Heart right ventricle (tissue), 16 donors: ENCODE data around the gene FOSL2. TPM values are rescaled to one million over a fixed set of nuclear protein-coding genes. Genes with fewer than 3 reads are reported as not detected.

Experiments used
- ATAC-seq, 8 donors: fragments of 200-7000 bp; cut with Tn5 transposase; one replicate each; pipeline ENCODE4 v1.9.1; 2020; ENCODE audit warnings: mild to moderate bottlenecking in 8 of 8, moderate library complexity in 8 of 8, moderate number of reproducible peaks in 1 of 8
- DNase-seq, 2 donors: peaks; one replicate each; pipeline ENCODE4 v3.0.0-alpha.2; 2020
- H3K27ac ChIP-seq, 10 donors: fragments of 200-600 bp; sonication (generic) in 2 of 10; one replicate each; pipeline versions ENCODE4 v1.5.0 to v1.8.0; 2020 to 2022; ENCODE audit warnings: mild to moderate bottlenecking in 3 of 10
- H3K27me3 ChIP-seq, 7 donors: fragments of 200-600 bp; one replicate each; pipeline ENCODE4 v1.8.0; 2021 to 2022; ENCODE audit warnings: mild to moderate bottlenecking in 2 of 7
- H3K36me3 ChIP-seq, 9 donors: fragments of 200-600 bp; sonication (generic) in 1 of 9; one replicate each; pipeline versions ENCODE4 v1.5.0 to v1.8.0; 2020 to 2022; ENCODE audit warnings: mild to moderate bottlenecking in 2 of 9
- H3K4me1 ChIP-seq, 9 donors: fragments of 200-600 bp; sonication (generic) in 1 of 9; one replicate each; pipeline versions ENCODE4 v1.5.0 to v1.8.0; 2020 to 2022; ENCODE audit warnings: mild to moderate bottlenecking in 4 of 9
- H3K4me3 ChIP-seq, 10 donors: fragments of 200-600 bp; sonication (generic) in 2 of 10; one replicate each; pipeline versions ENCODE4 v1.5.0 to v1.8.0; 2020 to 2022; ENCODE audit warnings: mild to moderate bottlenecking in 7 of 10, moderate library complexity in 2 of 10
- H3K9me3 ChIP-seq, 11 donors: fragments of 200-600 bp in 10 of 11; sonication (generic) in 2 of 11; one replicate each; pipeline versions ENCODE4 v1.5.0 to v1.8.0; 2013 to 2022; ENCODE audit warnings: mild to moderate bottlenecking in 2 of 11, control low read depth in 1 of 11, moderate library complexity in 1 of 11
- WGBS, 2 donors: extraction: QIAGEN DNeasy Blood & Tissue Kit; methylation state at CpG; one replicate each; pipeline ENCODE4 v1.1.7; 2013; ENCODE audit warnings: inconsistent platforms in 1 of 2; 5-methylcytosine and 5-hydroxymethylcytosine counted together
- intact Hi-C, 10 donors: fragments of 100-400 bp; cut with DNase I; formaldehyde crosslinking; loops; one replicate each; pipeline versions ENCODE4 v1.11.1 to v1.14.2; 2022
- polyA plus RNA-seq, 2 donors: library from polyadenylated mRNA; stranded (reverse); fragments of 200-250 nt; gene quantifications; one replicate each; pipeline ENCODE4 v1.2.3, GENCODE V29; 2013
- total RNA-seq, 10 donors: library from RNA; stranded (reverse); fragmentation: NEBNext Ultra II Directional in 3 of 10; extraction: Animal tissue kit (Norgen Biotek cat#: 25700) in 3 of 10; gene quantifications; one replicate each; pipeline versions ENCODE4 v1.2.1 to v1.2.4, GENCODE V29; 2021 to 2023
- TF ChIP-seq, protein P1 (sequence below), 9 donors: fragments of 200-600 bp; sonication (generic) in 2 of 9; IDR thresholded peaks; one replicate each; pipeline versions ENCODE4 v1.5.0 to v1.8.0; 2021 to 2022; ENCODE audit warnings: antibody characterized with exemption in 9 of 9, mild to moderate bottlenecking in 5 of 9, moderate library complexity in 1 of 9
- donor health status: Arrhythmogenic right ventricular cardiomyopathy.
- donor health status: ischemic (EF 13 %, LVEDD 7.1; RV severe dilation, severe dysfunction).
- donor health status: healthy with polysubstance abuse.
- donor health status: DM: no; HTN: yes; CAD: no.
- donor health status: DM: no; HTN: no; CAD: no.
- donor health status: ischemic (EF 25% LVEDD 6.9; RV normal size, moderate dysfunction).
- donor health status: ischemic (EF 25% LVEDD 5.7; RV mildly dilated, moderate dysfunction).
- donor health status: healthy.
- donor health status: DM: yes; HTN: yes; CAD: no.
- donor health status: Ischemic cardiomyopathy.
- donor health status: ischemic (EF 35%, LVEDD 5.7; RV mildly dilated, moderate dysfunction).
- donor health status: nonischemic (EF 11% LVEDD 7.7; RV severe dilation, severe dysfunction).
- donor health status: DM: yes; HTN: yes; CAD: no.
- donor health status: PGD.
- donor health status: ischemic (EF 29% LVEDD 5.4; RV normal size, mild dysfunction).
- donor health status: nonischemic (EF 23%, LVEDD 6.1; RV moderate dilation, normal function).

Gene FOSL2
- total and polyA plus RNA-seq, 12 donors: 16.5 to 182 (median 54.8) TPM

DNA sequence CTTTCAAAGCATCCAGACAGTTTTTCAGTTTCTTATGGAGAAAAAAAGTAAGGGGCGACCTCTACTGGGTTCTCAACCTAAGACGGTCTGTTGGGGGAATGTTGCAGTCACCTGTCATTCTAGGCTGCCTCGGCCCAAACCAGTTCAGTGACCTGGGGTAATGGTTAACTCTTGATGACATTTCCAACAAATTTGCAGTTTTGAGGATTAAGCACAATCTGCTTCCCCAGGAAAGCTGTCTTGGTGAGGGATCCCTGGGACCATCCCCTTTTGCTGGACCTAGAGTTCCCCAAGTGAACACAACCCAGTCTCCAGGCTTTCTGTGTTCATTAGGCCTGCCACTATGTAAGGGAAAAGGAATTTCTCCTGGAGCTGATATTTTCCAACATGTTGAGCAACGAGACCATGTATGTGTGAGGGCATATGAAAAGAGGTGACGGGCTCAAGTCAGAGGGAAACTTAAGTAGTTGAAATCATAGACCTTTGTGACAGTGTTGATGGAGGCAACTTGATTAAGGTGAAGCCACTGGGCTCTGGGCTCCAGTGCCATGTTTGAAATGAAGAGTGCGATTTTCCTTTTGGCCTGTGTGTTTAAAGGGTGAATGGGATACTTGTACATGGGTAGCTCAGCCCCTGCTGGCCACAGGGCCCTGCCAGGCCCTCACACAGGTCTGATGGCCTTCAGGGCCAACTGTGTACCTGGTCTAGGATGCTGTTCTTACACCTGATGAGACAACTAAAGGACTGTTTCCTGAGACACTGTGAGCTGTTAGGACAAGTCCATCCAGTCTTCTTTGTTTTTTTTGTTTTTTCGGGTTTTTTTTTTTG lies 27.0 kb downstream of the FOSL2 start:
- TF ChIP-seq, protein P1, sequence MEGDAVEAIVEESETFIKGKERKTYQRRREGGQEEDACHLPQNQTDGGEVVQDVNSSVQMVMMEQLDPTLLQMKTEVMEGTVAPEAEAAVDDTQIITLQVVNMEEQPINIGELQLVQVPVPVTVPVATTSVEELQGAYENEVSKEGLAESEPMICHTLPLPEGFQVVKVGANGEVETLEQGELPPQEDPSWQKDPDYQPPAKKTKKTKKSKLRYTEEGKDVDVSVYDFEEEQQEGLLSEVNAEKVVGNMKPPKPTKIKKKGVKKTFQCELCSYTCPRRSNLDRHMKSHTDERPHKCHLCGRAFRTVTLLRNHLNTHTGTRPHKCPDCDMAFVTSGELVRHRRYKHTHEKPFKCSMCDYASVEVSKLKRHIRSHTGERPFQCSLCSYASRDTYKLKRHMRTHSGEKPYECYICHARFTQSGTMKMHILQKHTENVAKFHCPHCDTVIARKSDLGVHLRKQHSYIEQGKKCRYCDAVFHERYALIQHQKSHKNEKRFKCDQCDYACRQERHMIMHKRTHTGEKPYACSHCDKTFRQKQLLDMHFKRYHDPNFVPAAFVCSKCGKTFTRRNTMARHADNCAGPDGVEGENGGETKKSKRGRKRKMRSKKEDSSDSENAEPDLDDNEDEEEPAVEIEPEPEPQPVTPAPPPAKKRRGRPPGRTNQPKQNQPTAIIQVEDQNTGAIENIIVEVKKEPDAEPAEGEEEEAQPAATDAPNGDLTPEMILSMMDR (IDR thresholded peaks at IDR 0.05): no peak
- intact Hi-C loops: no loop called here
- H3K4me3 ChIP-seq: no peak overlapping the region
- 78 to 91% methylated on average over 7 of the region's 7 CpGs for WGBS, 2 donors
- peaks cover 0 to 65% (median 4%) of the 10 kb centered on the region in 9 donors for H3K36me3 ChIP-seq
- DNase-seq (no peak), ATAC-seq (peak in 1 of 8 donors; percentile 13)
- peaks cover 0 to 24% (median 8%) of the 10 kb centered on the region in 9 donors for H3K4me1 ChIP-seq
- H3K9me3 ChIP-seq: no peaks in the 10 kb centered on the region
- peak overlapping the region in 1 of 10 donors; percentile 1 for H3K27ac ChIP-seq
- H3K27me3 ChIP-seq: no peaks in the 10 kb centered on the region

DNA sequence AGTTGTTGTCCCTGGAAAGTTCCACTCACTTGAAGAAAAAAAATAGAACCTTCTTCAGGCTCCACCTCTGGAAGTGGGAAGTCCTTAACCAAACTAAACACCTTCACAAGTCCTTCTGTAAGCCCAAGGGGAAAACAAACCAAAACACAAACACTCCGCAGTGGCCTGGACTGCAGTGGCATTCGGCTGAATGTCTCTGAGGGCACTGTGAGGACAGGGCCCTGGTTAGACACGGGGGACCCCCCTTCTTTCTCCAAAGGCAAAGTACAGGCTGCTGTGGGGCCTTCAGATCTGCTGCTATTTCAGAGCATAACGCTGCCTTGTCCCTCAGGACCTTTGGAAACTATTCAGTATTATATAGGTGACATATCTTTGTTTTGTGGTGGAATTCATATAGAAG lies 28.1 kb downstream of the FOSL2 start:
- DNase-seq (no peak), ATAC-seq (peak in 4 of 8 donors; percentile 4 to 46 (median 22))
- no peak overlapping the region for H3K4me3 ChIP-seq
- no peaks in the 10 kb centered on the region for H3K27me3 ChIP-seq
- H3K9me3 ChIP-seq: no peaks in the 10 kb centered on the region
- intact Hi-C loops: no loop called here
- peak overlapping the region in 1 of 10 donors; percentile 7 for H3K27ac ChIP-seq
- 63 to 71% methylated on average over 4 of the region's 4 CpGs for WGBS, 2 donors
- H3K4me1 ChIP-seq: peaks cover 0 to 29% (median 4%) of the 10 kb centered on the region in 9 donors
- TF ChIP-seq, protein P1 (IDR thresholded peaks at IDR 0.05): no peak
- H3K36me3 ChIP-seq: peaks cover 0 to 54% (median 2%) of the 10 kb centered on the region in 9 donors

DNA sequence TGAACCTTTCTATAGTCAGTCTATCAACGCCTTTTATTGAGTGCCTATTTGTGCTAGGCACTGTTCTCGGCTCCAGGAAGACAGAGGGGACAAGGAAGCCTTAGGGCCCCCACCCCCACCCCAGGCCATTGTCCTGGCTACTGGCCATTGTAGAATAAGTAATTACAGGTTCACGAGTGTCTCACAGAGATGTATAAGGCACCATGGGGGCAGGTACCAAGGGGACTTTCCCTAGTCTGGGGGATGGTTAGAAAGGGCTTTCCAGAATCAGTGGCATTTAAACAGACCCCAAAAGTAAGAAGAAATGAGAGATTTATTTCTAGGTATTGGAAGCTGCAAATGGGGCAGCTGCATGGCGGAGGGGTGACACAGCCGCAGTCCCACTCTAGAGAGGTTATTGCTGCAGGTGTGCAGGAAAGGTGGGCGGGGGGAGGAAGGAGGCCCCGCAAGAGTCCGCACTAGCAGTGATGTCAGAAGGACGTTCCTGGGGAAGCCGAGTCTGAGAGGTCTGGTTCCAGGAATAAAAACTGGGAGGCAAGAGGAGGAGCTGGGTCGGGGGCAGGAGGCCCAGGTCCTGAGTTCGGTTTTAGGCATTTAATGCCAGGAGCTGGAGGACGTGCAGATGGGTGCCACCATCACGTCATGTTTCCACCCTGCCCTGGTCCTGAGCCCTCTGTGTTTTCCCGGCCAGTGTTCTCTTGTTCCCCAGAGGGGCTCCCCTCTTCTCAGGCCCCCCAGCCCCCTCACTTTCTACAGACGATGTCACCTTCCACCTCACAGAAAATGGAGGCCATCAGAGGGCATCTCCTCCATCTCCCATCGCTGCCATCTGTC lies 30.5 kb downstream of the FOSL2 start:
- ATAC-seq (peak in 1 of 8 donors; percentile 24), DNase-seq (no peak)
- peaks cover 0 to 30% (median 0%) of the 10 kb centered on the region in 9 donors for H3K36me3 ChIP-seq
- intact Hi-C loops: no loop called here
- H3K9me3 ChIP-seq: no peaks in the 10 kb centered on the region
- 73 to 75% methylated on average over 17 of the region's 17 CpGs for WGBS, 2 donors
- no peak overlapping the region for H3K4me3 ChIP-seq
- H3K27ac ChIP-seq: peak overlapping the region in 1 of 10 donors; percentile 85
- peaks cover 0 to 34% (median 4%) of the 10 kb centered on the region in 9 donors for H3K4me1 ChIP-seq
- H3K27me3 ChIP-seq: no peaks in the 10 kb centered on the region
- TF ChIP-seq, protein P1 (IDR thresholded peaks at IDR 0.05): no peak
